WTC11 (cell line): ENCODE data around the gene ZP4. TPM values are rescaled to one million over a fixed set of nuclear protein-coding genes. Genes with fewer than 3 reads are reported as not detected.

Experiments
- ATAC-seq: fragments of 200-7000 bp; cut with Tn5 transposase; 2 replicates; pipeline ENCODE4 v1.10.0; 2021; ENCODE audit warnings: mild to moderate bottlenecking, moderate library complexity
- CTCF ChIA-PET: fragments of 300-600 bp; sonication (Branson Sonifier 250); formaldehyde crosslinking; loops from one replicate; lab custom pipeline; 2021; ENCODE audit warnings: antibody characterized with exemption; lab: Charles Lee
- POLR2A ChIA-PET: fragments of 350-600 bp; sonication (Branson Sonifier 250); formaldehyde crosslinking; loops from one replicate; lab custom pipeline; 2021; ENCODE audit warnings: antibody characterized with exemption; lab: Charles Lee
- DNase-seq: peaks from one replicate; pipeline ENCODE4 v3.0.0; 2021; ENCODE audit warnings: low spot score
- H3K27ac Mint-ChIP-seq: 2 replicates; pipeline ENCODE4 v1.8.0; 2021; ENCODE audit warnings: mixed read lengths
- H3K27me3 Mint-ChIP-seq: 2 replicates; pipeline ENCODE4 v1.8.0; 2021; ENCODE audit warnings: low read depth, mild to moderate bottlenecking, moderate library complexity, mixed read lengths
- H3K36me3 Mint-ChIP-seq: 2 replicates; pipeline ENCODE4 v1.8.0; 2021; ENCODE audit warnings: mixed read lengths
- H3K4me1 Mint-ChIP-seq: 2 replicates; pipeline ENCODE4 v1.8.0; 2022; ENCODE audit warnings: mixed read lengths
- H3K4me3 Mint-ChIP-seq: 2 replicates; pipeline ENCODE4 v1.8.0; 2021; ENCODE audit warnings: mild to moderate bottlenecking, moderate library complexity, mixed read lengths
- H3K9me3 Mint-ChIP-seq: 2 replicates; pipeline ENCODE4 v1.8.0; 2021; ENCODE audit warnings: mixed read lengths
- ATF1 ChIP-seq: sonication (generic); formaldehyde crosslinking; IDR thresholded peaks from 2 replicates; pipeline ENCODE4 v1.8.1; 2023; ENCODE audit warnings: mild to moderate bottlenecking, moderate library complexity, missing genetic modification reagents
- CREM ChIP-seq: sonication (generic); formaldehyde crosslinking; IDR thresholded peaks from 2 replicates; pipeline ENCODE4 v1.8.1; 2022; ENCODE audit warnings: mild to moderate bottlenecking, missing genetic modification reagents, moderate library complexity
- CTCF ChIP-seq: fragments of 200-600 bp; IDR thresholded peaks from 2 replicates; pipeline ENCODE4 v1.8.0; 2022; ENCODE audit warnings: antibody characterized with exemption
- E2F1 ChIP-seq: sonication (generic); formaldehyde crosslinking; IDR thresholded peaks from 2 replicates; pipeline ENCODE4 v1.8.0; 2022; ENCODE audit warnings: mild to moderate bottlenecking, missing genetic modification reagents
- GABPB1 ChIP-seq: sonication (generic); formaldehyde crosslinking; IDR thresholded peaks from 2 replicates; pipeline ENCODE4 v1.8.1; 2023; ENCODE audit warnings: mild to moderate bottlenecking, missing genetic modification reagents
- IRF1 ChIP-seq: sonication (generic); formaldehyde crosslinking; IDR thresholded peaks from 2 replicates; pipeline ENCODE4 v1.8.0; 2023; ENCODE audit warnings: missing genetic modification reagents
- KAT7 ChIP-seq: sonication (generic); formaldehyde crosslinking; IDR thresholded peaks from 2 replicates; pipeline ENCODE4 v1.8.1; 2023; ENCODE audit warnings: missing genetic modification reagents, mild to moderate bottlenecking, borderline replicate concordance
- NR1H2 ChIP-seq: sonication (generic); formaldehyde crosslinking; IDR thresholded peaks from 2 replicates; pipeline ENCODE4 v1.9.0; 2021; ENCODE audit warnings: mild to moderate bottlenecking, moderate library complexity, missing genetic modification reagents
- PRDM15 ChIP-seq: sonication (generic); formaldehyde crosslinking; IDR thresholded peaks from 2 replicates; pipeline ENCODE4 v1.8.0; 2022; ENCODE audit warnings: missing genetic modification reagents
- SMAD4 ChIP-seq: sonication (generic); formaldehyde crosslinking; IDR thresholded peaks from 2 replicates; pipeline ENCODE4 v1.8.0; 2022; ENCODE audit warnings: mild to moderate bottlenecking, missing genetic modification reagents
- ZNF396 ChIP-seq: fragments of 250-450 bp; sonication (Bioruptor Pico); IDR thresholded peaks from 2 replicates; pipeline ENCODE4 v1.8.0; 2021; ENCODE audit warnings: mild to moderate bottlenecking, moderate library complexity, borderline replicate concordance
- total RNA-seq: library from RNA; stranded (reverse); gene quantifications from 3 replicates; pipeline ENCODE4 v1.2.3, GENCODE V29; 2021
- TF ChIP-seq, protein P1 (sequence below): sonication (generic); formaldehyde crosslinking; IDR thresholded peaks from 2 replicates; pipeline ENCODE4 v1.8.1; 2022; ENCODE audit warnings: mild to moderate bottlenecking, moderate library complexity, missing genetic modification reagents
- TF ChIP-seq, protein P2 (sequence below): sonication (generic); formaldehyde crosslinking; conservative IDR thresholded peaks from 2 replicates; pipeline ENCODE4 v1.8.1; 2022; ENCODE audit warnings: mild to moderate bottlenecking, missing genetic modification reagents
- TF ChIP-seq, protein P3 (sequence below): fragments of 250-450 bp; sonication (Bioruptor Pico); IDR thresholded peaks from 2 replicates; pipeline ENCODE4 v1.9.0; 2021; ENCODE audit warnings: mild to moderate bottlenecking
- TF ChIP-seq, protein P4 (sequence below): sonication (generic); formaldehyde crosslinking; IDR thresholded peaks from 2 replicates; pipeline ENCODE4 v1.8.1; 2023; ENCODE audit warnings: mild to moderate bottlenecking, missing genetic modification reagents, moderate library complexity
- TF ChIP-seq, protein P5 (sequence below): sonication (generic); formaldehyde crosslinking; IDR thresholded peaks from 2 replicates; pipeline ENCODE4 v1.8.0; 2022; ENCODE audit warnings: mild to moderate bottlenecking, missing genetic modification reagents
- TF ChIP-seq, protein P6 (sequence below): sonication (generic); formaldehyde crosslinking; IDR thresholded peaks from 2 replicates; pipeline ENCODE4 v1.8.1; 2023; ENCODE audit warnings: mild to moderate bottlenecking, missing genetic modification reagents, moderate library complexity
- TF ChIP-seq, protein P7 (sequence below): sonication (generic); formaldehyde crosslinking; conservative IDR thresholded peaks from 2 replicates; pipeline ENCODE4 v1.8.1; 2023; ENCODE audit warnings: mild to moderate bottlenecking, low read depth, missing genetic modification reagents, moderate library complexity

ZP4 gene
- total RNA-seq, 1 experiment from 2014 or later, result not detected

DNA sequence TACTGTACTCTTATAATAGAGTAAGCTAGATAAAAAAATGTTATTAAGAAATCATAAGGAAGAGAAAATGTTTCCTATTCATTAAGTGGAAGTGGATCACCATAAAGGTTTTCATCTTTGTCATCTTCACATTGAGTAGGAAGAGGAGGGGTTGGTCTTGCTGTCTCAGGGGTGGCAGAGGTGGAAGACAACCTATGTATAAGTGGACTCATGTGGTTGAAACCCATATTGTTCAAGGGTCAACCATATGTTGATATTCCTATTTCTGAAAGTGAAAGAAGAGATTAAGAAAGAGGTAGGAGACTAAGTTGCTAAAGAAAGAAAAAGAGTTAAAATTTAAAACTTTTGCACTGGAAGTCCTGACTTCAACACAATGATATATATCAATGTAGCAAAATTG lies 4.9 kb upstream of the ZP4 start:
- Mint-ChIP-seq H3K9me3 (peaks cover 12% of the 10 kb centered on the region), H3K27ac (no peak overlapping the region), H3K36me3 (no peaks in the 10 kb centered on the region), H3K4me1 (peaks cover 25% of the 10 kb centered on the region), H3K4me3 (no peak overlapping the region), H3K27me3 (peaks cover 44% of the 10 kb centered on the region)
- CTCF ChIA-PET, result no interaction called here
- DNase-seq, result no peak
- no peak for ATAC-seq
- TF ChIP-seq IRF1 (CRISPR knock-in tag) (no peak), CREM (CRISPR knock-in tag) (no peak), GABPB1 (no peak), SMAD4 (CRISPR knock-in tag) (no peak), E2F1 (no peak), NR1H2 (CRISPR knock-in tag) (no peak), PRDM15 (CRISPR knock-in tag) (no peak)
- TF ChIP-seq, protein P1, sequence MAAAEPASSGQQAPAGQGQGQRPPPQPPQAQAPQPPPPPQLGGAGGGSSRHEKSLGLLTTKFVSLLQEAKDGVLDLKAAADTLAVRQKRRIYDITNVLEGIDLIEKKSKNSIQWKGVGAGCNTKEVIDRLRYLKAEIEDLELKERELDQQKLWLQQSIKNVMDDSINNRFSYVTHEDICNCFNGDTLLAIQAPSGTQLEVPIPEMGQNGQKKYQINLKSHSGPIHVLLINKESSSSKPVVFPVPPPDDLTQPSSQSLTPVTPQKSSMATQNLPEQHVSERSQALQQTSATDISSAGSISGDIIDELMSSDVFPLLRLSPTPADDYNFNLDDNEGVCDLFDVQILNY (CRISPR knock-in tag), result no peak
- TF ChIP-seq, protein P2, sequence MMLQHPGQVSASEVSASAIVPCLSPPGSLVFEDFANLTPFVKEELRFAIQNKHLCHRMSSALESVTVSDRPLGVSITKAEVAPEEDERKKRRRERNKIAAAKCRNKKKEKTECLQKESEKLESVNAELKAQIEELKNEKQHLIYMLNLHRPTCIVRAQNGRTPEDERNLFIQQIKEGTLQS (CRISPR knock-in tag), result no peak
- TF ChIP-seq, protein P3, sequence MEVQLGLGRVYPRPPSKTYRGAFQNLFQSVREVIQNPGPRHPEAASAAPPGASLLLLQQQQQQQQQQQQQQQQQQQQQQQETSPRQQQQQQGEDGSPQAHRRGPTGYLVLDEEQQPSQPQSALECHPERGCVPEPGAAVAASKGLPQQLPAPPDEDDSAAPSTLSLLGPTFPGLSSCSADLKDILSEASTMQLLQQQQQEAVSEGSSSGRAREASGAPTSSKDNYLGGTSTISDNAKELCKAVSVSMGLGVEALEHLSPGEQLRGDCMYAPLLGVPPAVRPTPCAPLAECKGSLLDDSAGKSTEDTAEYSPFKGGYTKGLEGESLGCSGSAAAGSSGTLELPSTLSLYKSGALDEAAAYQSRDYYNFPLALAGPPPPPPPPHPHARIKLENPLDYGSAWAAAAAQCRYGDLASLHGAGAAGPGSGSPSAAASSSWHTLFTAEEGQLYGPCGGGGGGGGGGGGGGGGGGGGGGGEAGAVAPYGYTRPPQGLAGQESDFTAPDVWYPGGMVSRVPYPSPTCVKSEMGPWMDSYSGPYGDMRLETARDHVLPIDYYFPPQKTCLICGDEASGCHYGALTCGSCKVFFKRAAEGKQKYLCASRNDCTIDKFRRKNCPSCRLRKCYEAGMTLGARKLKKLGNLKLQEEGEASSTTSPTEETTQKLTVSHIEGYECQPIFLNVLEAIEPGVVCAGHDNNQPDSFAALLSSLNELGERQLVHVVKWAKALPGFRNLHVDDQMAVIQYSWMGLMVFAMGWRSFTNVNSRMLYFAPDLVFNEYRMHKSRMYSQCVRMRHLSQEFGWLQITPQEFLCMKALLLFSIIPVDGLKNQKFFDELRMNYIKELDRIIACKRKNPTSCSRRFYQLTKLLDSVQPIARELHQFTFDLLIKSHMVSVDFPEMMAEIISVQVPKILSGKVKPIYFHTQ (CRISPR knock-in tag), result no peak
- POLR2A ChIA-PET, result no interaction called here

DNA sequence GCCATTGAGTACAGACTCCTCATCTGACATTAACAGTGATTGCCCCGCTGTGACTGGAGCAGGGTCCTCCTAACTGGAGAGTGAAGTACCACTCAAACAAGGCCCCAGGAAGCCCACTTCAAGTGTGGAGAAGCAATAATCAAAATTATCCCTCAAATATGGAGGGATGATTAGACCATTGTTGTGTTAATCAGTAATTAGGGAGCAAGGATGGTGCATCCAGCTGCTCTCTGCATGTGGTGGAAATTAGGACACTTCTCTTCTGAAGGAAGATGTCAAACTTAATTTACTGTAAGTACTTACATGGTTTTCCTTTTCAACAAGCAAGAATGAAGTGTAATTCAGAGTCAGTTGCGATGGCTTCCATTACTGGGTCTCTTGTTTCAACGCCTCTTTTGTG lies 3.4 kb upstream of the ZP4 start:
- peaks cover 51% of the 10 kb centered on the region for H3K27me3 Mint-ChIP-seq
- H3K4me3 Mint-ChIP-seq, result no peak overlapping the region
- H3K36me3 Mint-ChIP-seq, result no peaks in the 10 kb centered on the region
- DNase-seq, result no peak
- ChIA-PET POLR2A (no interaction called here), CTCF (no interaction called here)
- peaks cover 25% of the 10 kb centered on the region for H3K4me1 Mint-ChIP-seq
- peaks cover 12% of the 10 kb centered on the region for H3K9me3 Mint-ChIP-seq
- peak; percentile 33; the same call in 1 of the 2 replicates for ATAC-seq
- no peak overlapping the region for H3K27ac Mint-ChIP-seq
- TF ChIP-seq, protein P4, sequence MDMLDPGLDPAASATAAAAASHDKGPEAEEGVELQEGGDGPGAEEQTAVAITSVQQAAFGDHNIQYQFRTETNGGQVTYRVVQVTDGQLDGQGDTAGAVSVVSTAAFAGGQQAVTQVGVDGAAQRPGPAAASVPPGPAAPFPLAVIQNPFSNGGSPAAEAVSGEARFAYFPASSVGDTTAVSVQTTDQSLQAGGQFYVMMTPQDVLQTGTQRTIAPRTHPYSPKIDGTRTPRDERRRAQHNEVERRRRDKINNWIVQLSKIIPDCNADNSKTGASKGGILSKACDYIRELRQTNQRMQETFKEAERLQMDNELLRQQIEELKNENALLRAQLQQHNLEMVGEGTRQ (CRISPR knock-in tag), result no peak
- no peak for TF ChIP-seq ATF1 (CRISPR knock-in tag)
- TF ChIP-seq SMAD4 (CRISPR knock-in tag), result no peak
- TF ChIP-seq KAT7 (CRISPR knock-in tag), result no peak
- TF ChIP-seq ZNF396 (CRISPR knock-in tag), result no peak
- no peak for TF ChIP-seq CTCF
- TF ChIP-seq, protein P5, sequence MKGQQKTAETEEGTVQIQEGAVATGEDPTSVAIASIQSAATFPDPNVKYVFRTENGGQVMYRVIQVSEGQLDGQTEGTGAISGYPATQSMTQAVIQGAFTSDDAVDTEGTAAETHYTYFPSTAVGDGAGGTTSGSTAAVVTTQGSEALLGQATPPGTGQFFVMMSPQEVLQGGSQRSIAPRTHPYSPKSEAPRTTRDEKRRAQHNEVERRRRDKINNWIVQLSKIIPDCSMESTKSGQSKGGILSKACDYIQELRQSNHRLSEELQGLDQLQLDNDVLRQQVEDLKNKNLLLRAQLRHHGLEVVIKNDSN (CRISPR knock-in tag), result no peak
- TF ChIP-seq, protein P6, sequence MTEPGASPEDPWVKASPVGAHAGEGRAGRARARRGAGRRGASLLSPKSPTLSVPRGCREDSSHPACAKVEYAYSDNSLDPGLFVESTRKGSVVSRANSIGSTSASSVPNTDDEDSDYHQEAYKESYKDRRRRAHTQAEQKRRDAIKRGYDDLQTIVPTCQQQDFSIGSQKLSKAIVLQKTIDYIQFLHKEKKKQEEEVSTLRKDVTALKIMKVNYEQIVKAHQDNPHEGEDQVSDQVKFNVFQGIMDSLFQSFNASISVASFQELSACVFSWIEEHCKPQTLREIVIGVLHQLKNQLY (CRISPR knock-in tag), result no peak
- TF ChIP-seq, protein P7, sequence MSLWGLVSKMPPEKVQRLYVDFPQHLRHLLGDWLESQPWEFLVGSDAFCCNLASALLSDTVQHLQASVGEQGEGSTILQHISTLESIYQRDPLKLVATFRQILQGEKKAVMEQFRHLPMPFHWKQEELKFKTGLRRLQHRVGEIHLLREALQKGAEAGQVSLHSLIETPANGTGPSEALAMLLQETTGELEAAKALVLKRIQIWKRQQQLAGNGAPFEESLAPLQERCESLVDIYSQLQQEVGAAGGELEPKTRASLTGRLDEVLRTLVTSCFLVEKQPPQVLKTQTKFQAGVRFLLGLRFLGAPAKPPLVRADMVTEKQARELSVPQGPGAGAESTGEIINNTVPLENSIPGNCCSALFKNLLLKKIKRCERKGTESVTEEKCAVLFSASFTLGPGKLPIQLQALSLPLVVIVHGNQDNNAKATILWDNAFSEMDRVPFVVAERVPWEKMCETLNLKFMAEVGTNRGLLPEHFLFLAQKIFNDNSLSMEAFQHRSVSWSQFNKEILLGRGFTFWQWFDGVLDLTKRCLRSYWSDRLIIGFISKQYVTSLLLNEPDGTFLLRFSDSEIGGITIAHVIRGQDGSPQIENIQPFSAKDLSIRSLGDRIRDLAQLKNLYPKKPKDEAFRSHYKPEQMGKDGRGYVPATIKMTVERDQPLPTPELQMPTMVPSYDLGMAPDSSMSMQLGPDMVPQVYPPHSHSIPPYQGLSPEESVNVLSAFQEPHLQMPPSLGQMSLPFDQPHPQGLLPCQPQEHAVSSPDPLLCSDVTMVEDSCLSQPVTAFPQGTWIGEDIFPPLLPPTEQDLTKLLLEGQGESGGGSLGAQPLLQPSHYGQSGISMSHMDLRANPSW (CRISPR knock-in tag), result no peak
